K562 (cell line): Measurements from ENCODE around the gene LAMTOR5. TPM values are rescaled to one million over a fixed set of nuclear protein-coding genes. Genes with fewer than 3 reads are reported as not detected.
A peak's percentile ranks its signal among the peaks of the same experiment; 100 is the strongest.

Experiments used
- CTCF ChIP-seq, 3 experiments: IDR thresholded peaks in 2 of 3; conservative IDR thresholded peaks in 1 of 3; 2 replicates each; pipeline ENCODE4 v1.5.1; 2011 to 2012; ENCODE audit warnings: low read length in 3 of 3, mild to moderate bottlenecking in 3 of 3, control low read depth in 2 of 3, improper control_type of control experiment in 1 of 3, inconsistent platforms in 1 of 3, low read depth in 1 of 3, mixed read lengths in 1 of 3, moderate library complexity in 1 of 3; ENCODE audit not compliant: insufficient read depth in 2 of 3
- ESRRA ChIP-seq: fragments of 450-650 bp; IDR thresholded peaks from 2 replicates; pipeline ENCODE4 v1.6.1; 2014; ENCODE audit warnings: low read depth, mild to moderate bottlenecking, moderate library complexity, borderline replicate concordance
- FOXP1 ChIP-seq: sonication (generic); formaldehyde crosslinking; IDR thresholded peaks from 2 replicates; pipeline ENCODE4 v1.8.0; 2022; ENCODE audit warnings: mild to moderate bottlenecking, missing genetic modification reagents
- KDM4B ChIP-seq, 2 experiments: fragments of 450-650 bp in 1 of 2; sonication (generic) in 1 of 2; IDR thresholded peaks; 2 replicates each; pipeline ENCODE4 v1.6.1; 2016 to 2017; ENCODE audit warnings: borderline replicate concordance in 2 of 2, antibody characterized with exemption in 1 of 2, low read depth in 1 of 2, mild to moderate bottlenecking in 1 of 2
- MTA3 ChIP-seq: fragments of 450-650 bp; formaldehyde crosslinking; IDR thresholded peaks from 2 replicates; pipeline ENCODE4 v1.6.1; 2017; ENCODE audit warnings: mild to moderate bottlenecking, borderline replicate concordance
- MXD1 ChIP-seq: fragments of 250-450 bp; sonication (Bioruptor Pico); IDR thresholded peaks from 2 replicates; pipeline ENCODE4 v1.8.0; 2021; ENCODE audit warnings: borderline replicate concordance, mild to moderate bottlenecking, moderate library complexity; ENCODE audit not compliant: poor library complexity, severe bottlenecking
- ZBTB34 ChIP-seq: fragments of 250-450 bp; sonication (Bioruptor Pico); IDR thresholded peaks from 2 replicates; pipeline ENCODE4 v1.8.0; 2021; ENCODE audit warnings: mild to moderate bottlenecking, moderate library complexity
- ZNF318 ChIP-seq, 2 experiments: fragments of 450-650 bp; IDR thresholded peaks; 2 replicates each; pipeline ENCODE4 v1.6.1; 2016; ENCODE audit warnings: mild to moderate bottlenecking in 2 of 2, borderline replicate concordance in 1 of 2, low read depth in 1 of 2, moderate library complexity in 1 of 2
- ZNF764 ChIP-seq: fragments of 250-450 bp; sonication (Bioruptor Pico); IDR thresholded peaks from 2 replicates; pipeline ENCODE4 v1.4.0; 2020; ENCODE audit warnings: low read depth, mild to moderate bottlenecking, moderate library complexity
- polyA plus RNA-seq, 8 experiments: library from polyadenylated mRNA; depleted of rRNA in 4 of 8; stranded (reverse) in 5 of 8; unstranded in 3 of 8; fragments of >200 nt; fragmentation: Nextera tagmentation in 2 of 8; fragmentation: Illumina TruSeq in 1 of 8; extraction: Ambion mirVana in 2 of 8; extraction: Trizol in 1 of 8; gene quantifications; 2 replicates each; pipeline versions ENCODE4 v1.2.1 to v1.2.3, GENCODE V29; 2011 to 2014; ENCODE audit warnings: inconsistent platforms in 1 of 8, missing spikeins in 1 of 8
- total RNA-seq, 7 experiments: library from RNA; depleted of rRNA in 6 of 7; stranded (reverse); fragments of >200 nt in 6 of 7; fragmentation: Illumina TruSeq in 2 of 7; extraction: Trizol in 2 of 7; gene quantifications; 2 replicates each; pipeline versions ENCODE4 v1.2.1 to v1.2.3, GENCODE V29; 2011 to 2021; ENCODE audit warnings: low replicate concordance in 1 of 7
- TF ChIP-seq, protein P1 (sequence below): fragments of 200-800 bp; sonication (Bioruptor generic); IDR thresholded peaks from 2 replicates; pipeline ENCODE4 v1.6.1; 2017; ENCODE audit warnings: missing genetic modification characterization, missing compliant biosample characterization

The LAMTOR5 gene
- total and polyA plus RNA-seq, 9 of the 15 experiments (the other 6 are each of a cell fraction or from before 2014, with no cell fraction given), result 118 to 712 (median 241) TPM

GRCh38 chr1:110412576-110412975 is 5.1 kb upstream of the LAMTOR5 start (continued):
- TF ChIP-seq, protein P1, sequence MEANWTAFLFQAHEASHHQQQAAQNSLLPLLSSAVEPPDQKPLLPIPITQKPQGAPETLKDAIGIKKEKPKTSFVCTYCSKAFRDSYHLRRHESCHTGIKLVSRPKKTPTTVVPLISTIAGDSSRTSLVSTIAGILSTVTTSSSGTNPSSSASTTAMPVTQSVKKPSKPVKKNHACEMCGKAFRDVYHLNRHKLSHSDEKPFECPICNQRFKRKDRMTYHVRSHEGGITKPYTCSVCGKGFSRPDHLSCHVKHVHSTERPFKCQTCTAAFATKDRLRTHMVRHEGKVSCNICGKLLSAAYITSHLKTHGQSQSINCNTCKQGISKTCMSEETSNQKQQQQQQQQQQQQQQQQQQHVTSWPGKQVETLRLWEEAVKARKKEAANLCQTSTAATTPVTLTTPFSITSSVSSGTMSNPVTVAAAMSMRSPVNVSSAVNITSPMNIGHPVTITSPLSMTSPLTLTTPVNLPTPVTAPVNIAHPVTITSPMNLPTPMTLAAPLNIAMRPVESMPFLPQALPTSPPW, result peak; percentile 27; the same call in 1 of the 2 replicates
- TF ChIP-seq MXD1 (CRISPR knock-in tag) (no peak), ZBTB34 (no peak), CTCF (IDR thresholded peaks at IDR 0.05 in 2 of 3, conservative IDR thresholded peaks at IDR 0.05 in 1 of 3; ENCODE audit: insufficient read depth in 2 of 3, low read depth in 1 of 3, low read length in 3 of 3) (peak; percentile 92 to 98 (median 97)), ESRRA (no peak), ZNF764 (CRISPR knock-in tag) (no peak), FOXP1 (no peak), ZNF318 (IDR thresholded peaks at IDR 0.05; ENCODE audit: borderline replicate concordance in 1 of 2, low read depth in 1 of 2) (no peak), MTA3 (no peak; the same call in 1 of the 2 replicates), KDM4B (IDR thresholded peaks at IDR 0.05; ENCODE audit: borderline replicate concordance in 2 of 2, low read depth in 1 of 2) (no peak)
